ENCODE data around the gene DCST1.
"Not testable (repeated sequence)": the region's sequence is repeated elsewhere in the genome, so short reads cannot be mapped to it uniquely, and the experiment has no call there.

Gene DCST1

DNA sequence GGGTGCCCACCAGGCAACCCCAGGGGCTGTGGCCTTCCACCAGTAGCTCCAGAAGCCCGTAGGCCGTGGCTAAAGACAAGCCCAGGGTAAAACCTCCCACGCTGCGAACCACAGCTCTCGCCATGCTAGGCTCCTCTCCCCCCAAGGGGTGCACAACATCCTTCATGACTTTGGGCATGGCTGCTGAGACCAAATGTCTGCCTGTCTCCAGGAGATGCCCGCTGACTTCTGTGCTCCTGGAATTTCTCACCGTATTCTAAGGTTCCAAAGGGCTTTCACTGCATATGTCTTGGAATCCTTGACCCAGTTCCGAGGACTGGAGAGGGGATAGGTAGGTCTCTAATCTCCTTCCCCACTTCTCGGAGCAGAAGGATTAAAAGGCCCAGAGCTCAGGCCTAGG is at the start of gene DCST1, which contains the start of gene DCST2:
TSS of gene DCST1 (plus strand) at position 301 of the 400 bp plus-strand sequence. CDS start 213 bp downstream, outside the sequence.
TSS of gene DCST2 (minus strand) at position 258 of the 400 bp plus-strand sequence. CDS start at position 178, 80 bp downstream.
- no peak for TF ChIP-seq ZFX (IDR thresholded peaks at IDR 0.05; ENCODE audit: borderline replicate concordance)
- TF ChIP-seq, protein P1, sequence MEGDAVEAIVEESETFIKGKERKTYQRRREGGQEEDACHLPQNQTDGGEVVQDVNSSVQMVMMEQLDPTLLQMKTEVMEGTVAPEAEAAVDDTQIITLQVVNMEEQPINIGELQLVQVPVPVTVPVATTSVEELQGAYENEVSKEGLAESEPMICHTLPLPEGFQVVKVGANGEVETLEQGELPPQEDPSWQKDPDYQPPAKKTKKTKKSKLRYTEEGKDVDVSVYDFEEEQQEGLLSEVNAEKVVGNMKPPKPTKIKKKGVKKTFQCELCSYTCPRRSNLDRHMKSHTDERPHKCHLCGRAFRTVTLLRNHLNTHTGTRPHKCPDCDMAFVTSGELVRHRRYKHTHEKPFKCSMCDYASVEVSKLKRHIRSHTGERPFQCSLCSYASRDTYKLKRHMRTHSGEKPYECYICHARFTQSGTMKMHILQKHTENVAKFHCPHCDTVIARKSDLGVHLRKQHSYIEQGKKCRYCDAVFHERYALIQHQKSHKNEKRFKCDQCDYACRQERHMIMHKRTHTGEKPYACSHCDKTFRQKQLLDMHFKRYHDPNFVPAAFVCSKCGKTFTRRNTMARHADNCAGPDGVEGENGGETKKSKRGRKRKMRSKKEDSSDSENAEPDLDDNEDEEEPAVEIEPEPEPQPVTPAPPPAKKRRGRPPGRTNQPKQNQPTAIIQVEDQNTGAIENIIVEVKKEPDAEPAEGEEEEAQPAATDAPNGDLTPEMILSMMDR (IDR thresholded peaks at IDR 0.05), result no peak
- no peak within 1 kb of the TSS for H3K27ac ChIP-seq

DNA sequence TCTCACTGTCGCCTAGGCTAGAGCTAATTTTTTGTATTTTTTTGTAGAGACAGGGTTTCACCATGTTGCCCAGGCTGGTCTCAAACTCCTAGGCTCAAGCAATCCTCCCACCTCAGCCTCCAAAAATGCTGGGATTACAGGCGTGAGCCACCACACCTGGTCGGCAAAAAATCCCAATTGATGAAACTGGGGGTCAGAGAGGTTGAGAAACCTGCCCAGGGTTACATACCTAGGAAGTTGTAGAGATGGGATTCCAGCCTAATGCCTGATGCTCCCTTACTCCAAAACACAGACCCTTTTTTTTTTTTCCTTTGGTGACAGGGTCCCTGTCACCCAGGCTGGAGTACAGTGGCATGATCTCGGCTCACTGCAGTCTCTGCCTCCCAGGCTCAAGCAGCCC is 46.9 kb upstream of the DCST1 start:
- H3K27ac ChIP-seq, result not testable (repeated sequence)

GRCh38 chr1:154987326-154987725 is 46.3 kb upstream of the DCST1 start:
- no peak overlapping the region for H3K27ac ChIP-seq
- no peak for TF ChIP-seq ZFX (IDR thresholded peaks at IDR 0.05; ENCODE audit: borderline replicate concordance)
- TF ChIP-seq, protein P1 (IDR thresholded peaks at IDR 0.05), result no peak

GRCh38 chr1:154988058-154988954 is 45.3 kb upstream of the DCST1 start:
- no peak for TF ChIP-seq ZFX (IDR thresholded peaks at IDR 0.05; ENCODE audit: borderline replicate concordance)
- TF ChIP-seq, protein P1 (IDR thresholded peaks at IDR 0.05), result peak; percentile 20; the same call in 1 of the 2 replicates
- peak overlapping the region; percentile 29; the same call in 1 of the 2 replicates for H3K27ac ChIP-seq

DNA sequence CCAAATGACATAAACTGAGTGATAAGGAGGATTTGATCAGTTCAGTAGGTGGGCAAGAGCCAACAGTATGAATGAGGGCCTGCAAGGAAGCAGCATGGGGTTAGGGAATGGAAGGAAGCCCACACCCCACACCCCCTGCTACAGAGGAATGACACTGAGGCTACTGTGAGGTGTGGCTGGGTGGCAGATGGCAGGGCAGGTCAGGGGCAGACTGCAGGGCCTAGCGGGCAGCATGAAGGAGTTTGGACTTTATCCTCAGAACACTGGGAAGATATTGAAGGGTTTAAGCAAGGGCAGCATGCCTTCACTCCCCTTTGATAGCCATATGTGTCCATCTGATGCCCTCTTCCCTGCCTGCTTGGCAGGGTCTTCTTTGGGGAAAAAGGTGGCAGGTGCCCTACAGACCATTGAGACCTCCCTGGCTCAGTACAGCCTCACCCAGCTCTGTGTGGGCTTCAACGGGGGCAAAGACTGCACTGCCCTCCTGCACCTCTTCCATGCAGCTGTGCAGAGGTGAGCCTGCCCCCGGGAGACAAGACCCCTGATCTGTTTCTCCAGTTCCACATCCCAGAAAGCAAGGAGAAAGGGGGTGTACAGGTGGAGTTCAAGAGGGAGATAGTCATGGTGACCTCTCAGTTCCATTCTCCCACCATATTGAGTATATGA is 44.3 kb upstream of the DCST1 start:
- TF ChIP-seq, protein P1 (IDR thresholded peaks at IDR 0.05), result no peak
- no peak for TF ChIP-seq ZFX (IDR thresholded peaks at IDR 0.05; ENCODE audit: borderline replicate concordance)
- H3K27ac ChIP-seq, result peak overlapping the region; percentile 29

GRCh38 chr1:154990276-154990675 is 43.3 kb upstream of the DCST1 start:
- 0 out of 2 replicates have a peak overlapping the region, but pooled peaks have one; percentile 29 for H3K27ac ChIP-seq
- TF ChIP-seq, protein P1 (IDR thresholded peaks at IDR 0.05), result no peak
- TF ChIP-seq ZFX (IDR thresholded peaks at IDR 0.05; ENCODE audit: borderline replicate concordance), result no peak

GRCh38 chr1:154992721-154993571 is 40.7 kb upstream of the DCST1 start:
- TF ChIP-seq, protein P1 (IDR thresholded peaks at IDR 0.05), result peak; percentile 41
- TF ChIP-seq ZFX (IDR thresholded peaks at IDR 0.05; ENCODE audit: borderline replicate concordance), result no peak
- peak overlapping the region; percentile 57 for H3K27ac ChIP-seq
